H9 (cell line): Measurements from ENCODE around the gene SCFD2. TPM values are rescaled to one million over a fixed set of nuclear protein-coding genes. Genes with fewer than 3 reads are reported as not detected.

Source experiments
- DNase-seq: peaks from one replicate; pipeline ENCODE4 v3.0.0-alpha.2; 2017
- H2AFZ ChIP-seq: one replicate; pipeline ENCODE4 v1.6.1; 2013; ENCODE audit warnings: mild to moderate bottlenecking, low read length, control low read depth, moderate library complexity
- H2AK5ac ChIP-seq: 2 replicates; pipeline ENCODE4 v1.6.1; 2013; ENCODE audit warnings: low read length, control low read depth, mixed read lengths; ENCODE audit not compliant: insufficient read length
- H2BK120ac ChIP-seq: one replicate; pipeline ENCODE4 v1.6.1; 2013; ENCODE audit warnings: low read depth, mild to moderate bottlenecking, low read length, control low read depth, inconsistent platforms; ENCODE audit not compliant: poor library complexity, severe bottlenecking
- H2BK12ac ChIP-seq: 2 replicates; pipeline ENCODE4 v1.6.1; 2013; ENCODE audit warnings: low read length, control low read depth, mixed read lengths, low read depth; ENCODE audit not compliant: insufficient read length
- H2BK15ac ChIP-seq: 2 replicates; pipeline ENCODE4 v1.6.1; 2013; ENCODE audit warnings: low read depth, low read length, control low read depth
- H2BK20ac ChIP-seq: one replicate; pipeline ENCODE4 v1.6.1; 2013; ENCODE audit warnings: low read depth, mild to moderate bottlenecking, low read length, control low read depth, inconsistent platforms; ENCODE audit not compliant: poor library complexity, severe bottlenecking
- H2BK5ac ChIP-seq: 2 replicates; pipeline ENCODE4 v1.6.1; 2013; ENCODE audit warnings: low read length, control low read depth, mixed read lengths; ENCODE audit not compliant: insufficient read length
- H3K14ac ChIP-seq: 2 replicates; pipeline ENCODE4 v1.6.1; 2013; ENCODE audit warnings: low read length, control low read depth; ENCODE audit not compliant: insufficient read depth
- H3K18ac ChIP-seq: 2 replicates; pipeline ENCODE4 v1.6.1; 2013; ENCODE audit warnings: low read depth, mild to moderate bottlenecking, mixed read lengths, low read length, control low read depth; ENCODE audit not compliant: insufficient read length
- H3K23ac ChIP-seq: 2 replicates; pipeline ENCODE4 v1.6.1; 2013; ENCODE audit warnings: low read length, control low read depth, mixed read lengths, low read depth; ENCODE audit not compliant: insufficient read length
- H3K23me2 ChIP-seq: 2 replicates; pipeline ENCODE4 v1.6.1; 2013; ENCODE audit warnings: low read depth, mild to moderate bottlenecking, mixed read lengths, low read length, control low read depth; ENCODE audit not compliant: insufficient read length, poor library complexity, severe bottlenecking
- H3K27ac ChIP-seq: 2 replicates; pipeline ENCODE4 v1.5.1; 2013; ENCODE audit warnings: low read length, control low read depth, mixed read lengths, low read depth; ENCODE audit not compliant: insufficient read length
- H3K27me3 ChIP-seq: 2 replicates; pipeline ENCODE4 v1.6.1; 2013; ENCODE audit warnings: low read length, control low read depth, inconsistent platforms; ENCODE audit not compliant: insufficient read depth
- H3K4ac ChIP-seq: 2 replicates; pipeline ENCODE4 v1.6.1; 2013; ENCODE audit warnings: low read depth, mild to moderate bottlenecking, control low read depth, inconsistent platforms, low read length, moderate library complexity
- H3K4me1 ChIP-seq: 2 replicates; pipeline ENCODE4 v1.6.1; 2013; ENCODE audit warnings: low read length, control low read depth, inconsistent platforms; ENCODE audit not compliant: insufficient read depth
- H3K4me2 ChIP-seq: 2 replicates; pipeline ENCODE4 v1.6.1; 2013; ENCODE audit warnings: low read length, control low read depth, mixed read lengths; ENCODE audit not compliant: insufficient read length, insufficient read depth
- H3K56ac ChIP-seq: 2 replicates; pipeline ENCODE4 v1.6.1; 2013; ENCODE audit warnings: low read depth, mild to moderate bottlenecking, mixed read lengths, low read length, control low read depth; ENCODE audit not compliant: insufficient read length
- H3K79me1 ChIP-seq: 2 replicates; pipeline ENCODE4 v1.6.1; 2013; ENCODE audit warnings: low read depth, mild to moderate bottlenecking, moderate library complexity, low read length, control low read depth, inconsistent platforms; ENCODE audit not compliant: insufficient read depth, poor library complexity, severe bottlenecking
- H3K79me2 ChIP-seq: 2 replicates; pipeline ENCODE4 v1.6.1; 2013; ENCODE audit warnings: low read length, control low read depth, inconsistent platforms; ENCODE audit not compliant: insufficient read depth
- H3K9ac ChIP-seq: 2 replicates; pipeline ENCODE4 v1.6.1; 2013; ENCODE audit warnings: low read length, control low read depth, mixed read lengths; ENCODE audit not compliant: insufficient read length; ENCODE audit errors: extremely low read depth
- H3K9me3 ChIP-seq: one replicate; pipeline ENCODE4 v1.6.1; 2013; ENCODE audit warnings: low read depth, low read length, inconsistent platforms; ENCODE audit not compliant: control insufficient read depth
- H3T11ph ChIP-seq: one replicate; pipeline ENCODE4 v1.6.1; 2013; ENCODE audit warnings: mild to moderate bottlenecking, low read length, control low read depth, inconsistent platforms
- H4K20me1 ChIP-seq: one replicate; pipeline ENCODE4 v1.6.1; 2013; ENCODE audit not compliant: control insufficient read depth, insufficient read length, insufficient read depth
- H4K5ac ChIP-seq: 2 replicates; pipeline ENCODE4 v1.6.1; 2013; ENCODE audit warnings: low read depth, mild to moderate bottlenecking, mixed read lengths, low read length, control low read depth; ENCODE audit not compliant: insufficient read length
- H4K8ac ChIP-seq: replicated peaks from 2 replicates; pipeline ENCODE4 v1.6.1; 2013; ENCODE audit warnings: low read length, control low read depth, mixed read lengths, low read depth; ENCODE audit not compliant: insufficient read length
- H4K91ac ChIP-seq: 2 replicates; pipeline ENCODE4 v1.6.1; 2013; ENCODE audit warnings: low read depth, mild to moderate bottlenecking, moderate library complexity, mixed read lengths, low read length, control low read depth; ENCODE audit not compliant: insufficient read length
- H3K27ac Mint-ChIP-seq, 3 experiments: 2 replicates in 2 of 3; 3 replicates in 1 of 3; pipeline ENCODE4 v1.8.0; 2020 to 2021; ENCODE audit warnings: mixed read lengths in 3 of 3, mild to moderate bottlenecking in 1 of 3, moderate library complexity in 1 of 3
- H3K27me3 Mint-ChIP-seq: 2 replicates; pipeline ENCODE4 v1.8.0; 2021; ENCODE audit warnings: low read depth, mild to moderate bottlenecking, moderate library complexity, mixed read lengths
- H3K36me3 Mint-ChIP-seq, 3 experiments: 2 replicates in 2 of 3; 3 replicates in 1 of 3; pipeline ENCODE4 v1.8.0; 2020 to 2021; ENCODE audit warnings: low read depth in 3 of 3, mixed read lengths in 3 of 3; ENCODE audit not compliant: insufficient read depth in 1 of 3
- H3K4me1 Mint-ChIP-seq, 2 experiments: 2 replicates each; pipeline ENCODE4 v1.8.0; 2020; ENCODE audit warnings: mixed read lengths in 2 of 2
- H3K4me3 Mint-ChIP-seq, 2 experiments: 2 replicates in 1 of 2; 3 replicates in 1 of 2; pipeline ENCODE4 v1.8.0; 2020 to 2021; ENCODE audit warnings: mild to moderate bottlenecking in 2 of 2, mixed read lengths in 2 of 2, moderate library complexity in 1 of 2
- H3K9me3 Mint-ChIP-seq, 2 experiments: 2 replicates in 1 of 2; 3 replicates in 1 of 2; pipeline ENCODE4 v1.8.0; 2020; ENCODE audit warnings: mild to moderate bottlenecking in 2 of 2, mixed read lengths in 2 of 2, moderate library complexity in 1 of 2
- WGBS: extraction: QIAGEN DNeasy Blood & Tissue Kit; methylation state at CpG from one replicate; pipeline ENCODE4 v1.1.7; 2013; ENCODE audit warnings: missing lambda C conversion rate, low lambda C conversion rate, mixed read lengths; ENCODE audit not compliant: insufficient read length; ENCODE audit errors: extremely low coverage; 5-methylcytosine and 5-hydroxymethylcytosine counted together
- total RNA-seq: library from RNA; stranded (reverse); gene quantifications from 2 replicates; pipeline ENCODE4 v1.2.1, GENCODE V29; 2021
- TF ChIP-seq, protein P1 (sequence below): fragments of 200-600 bp; sonication (generic); conservative IDR thresholded peaks from 3 replicates; pipeline ENCODE4 v1.8.0; 2021; ENCODE audit warnings: antibody characterized with exemption, mild to moderate bottlenecking

The SCFD2 gene
- total RNA-seq, 1 experiment from 2014 or later, result 10.1 TPM

- whole genome bisulfite sequencing, result no CpG with 5 or more reads among the region's 2 CpGs
- Mint-ChIP-seq H3K4me3 (no peak overlapping the region), H3K9me3 (no peaks in the 10 kb centered on the region), H3K36me3 (no peaks in the 10 kb centered on the region), H3K27ac (no peak overlapping the region), H3K27me3 (no peaks in the 10 kb centered on the region), H3K4me1 (peaks cover 2 to 11% of the 10 kb centered on the region in 2 experiments; a peak in 2 of 4 replicates)
- Histone ChIP-seq H3K23me2 (no peaks in the 10 kb centered on the region), H3K79me1 (no peaks in the 10 kb centered on the region), H3K27me3 (no peaks in the 10 kb centered on the region), H3T11ph (no peak overlapping the region), H4K91ac (no peak overlapping the region), H2BK15ac (no peak overlapping the region), H2BK12ac (no peak overlapping the region), H3K27ac (no peak overlapping the region), H4K20me1 (no peaks in the 10 kb centered on the region), H3K18ac (no peak overlapping the region), H2BK120ac (no peak overlapping the region), H3K23ac (no peak overlapping the region), H2AK5ac (no peak overlapping the region), H3K14ac (no peak overlapping the region), H3K4me1 (no peaks in the 10 kb centered on the region), H3K4ac (no peak overlapping the region), H2AFZ (no peak overlapping the region), H3K4me2 (no peak overlapping the region), H2BK5ac (no peak overlapping the region), H3K79me2 (no peaks in the 10 kb centered on the region), H2BK20ac (no peak overlapping the region), H3K9ac (no peak overlapping the region), H4K5ac (no peak overlapping the region), H3K56ac (no peak overlapping the region), H3K9me3 (no peaks in the 10 kb centered on the region), H4K8ac (no peak overlapping the region)
- TF ChIP-seq, protein P1, sequence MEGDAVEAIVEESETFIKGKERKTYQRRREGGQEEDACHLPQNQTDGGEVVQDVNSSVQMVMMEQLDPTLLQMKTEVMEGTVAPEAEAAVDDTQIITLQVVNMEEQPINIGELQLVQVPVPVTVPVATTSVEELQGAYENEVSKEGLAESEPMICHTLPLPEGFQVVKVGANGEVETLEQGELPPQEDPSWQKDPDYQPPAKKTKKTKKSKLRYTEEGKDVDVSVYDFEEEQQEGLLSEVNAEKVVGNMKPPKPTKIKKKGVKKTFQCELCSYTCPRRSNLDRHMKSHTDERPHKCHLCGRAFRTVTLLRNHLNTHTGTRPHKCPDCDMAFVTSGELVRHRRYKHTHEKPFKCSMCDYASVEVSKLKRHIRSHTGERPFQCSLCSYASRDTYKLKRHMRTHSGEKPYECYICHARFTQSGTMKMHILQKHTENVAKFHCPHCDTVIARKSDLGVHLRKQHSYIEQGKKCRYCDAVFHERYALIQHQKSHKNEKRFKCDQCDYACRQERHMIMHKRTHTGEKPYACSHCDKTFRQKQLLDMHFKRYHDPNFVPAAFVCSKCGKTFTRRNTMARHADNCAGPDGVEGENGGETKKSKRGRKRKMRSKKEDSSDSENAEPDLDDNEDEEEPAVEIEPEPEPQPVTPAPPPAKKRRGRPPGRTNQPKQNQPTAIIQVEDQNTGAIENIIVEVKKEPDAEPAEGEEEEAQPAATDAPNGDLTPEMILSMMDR, result no peak
- no peak for DNase-seq
Measured at GRCh38 chr4:53014881-53015280, 351.0 kb downstream of the SCFD2 start.
